ENCODE results near the gene GLYR1. TPM values are rescaled to one million over a fixed set of nuclear protein-coding genes. Genes with fewer than 3 reads are reported as not detected.

Gene GLYR1
- polyA plus RNA-seq, 1 donor from 2014 or later: 78.6 TPM

GRCh38 chr16:4891097-4891885, 44.2 kb upstream of the GLYR1 start:
- TF ChIP-seq EZH2 (IDR thresholded peaks at IDR 0.05; ENCODE audit: borderline replicate concordance, insufficient read depth, low read length, poor library complexity, severe bottlenecking) (no peak), RAD21 (conservative IDR thresholded peaks at IDR 0.05) (no peak), MXI1 (conservative IDR thresholded peaks at IDR 0.05; ENCODE audit: poor library complexity, severe bottlenecking) (no peak), SMC3 (conservative IDR thresholded peaks at IDR 0.05; ENCODE audit: poor library complexity) (no peak), TAF1 (IDR thresholded peaks at IDR 0.05; ENCODE audit: low read depth) (no peak), CTCF (IDR thresholded peaks at IDR 0.05; ENCODE audit: poor library complexity, severe bottlenecking) (no peak), POLR2AphosphoS5 (IDR thresholded peaks at IDR 0.05) (no peak), REST (IDR thresholded peaks at IDR 0.05; ENCODE audit: borderline replicate concordance) (no peak), EP300 (conservative IDR thresholded peaks at IDR 0.05; ENCODE audit: poor library complexity, severe bottlenecking) (no peak)
- H2AFZ ChIP-seq (ENCODE audit: low read depth, low read length): no peak overlapping the region
- H3K27ac ChIP-seq (ENCODE audit: low read length): no peak overlapping the region
- no peak overlapping the region for H3K4me3 ChIP-seq (ENCODE audit: low read length)
- H3F3A ChIP-seq (ENCODE audit: insufficient read depth, low read length, poor library complexity, severe bottlenecking): no peaks in the 10 kb centered on the region
- H3K9ac ChIP-seq (ENCODE audit: low read length): no peak overlapping the region
- H3K4me2 ChIP-seq (ENCODE audit: low read length): no peak overlapping the region
- no peaks in the 10 kb centered on the region for H3K9me2 ChIP-seq (ENCODE audit: insufficient read depth, low read length)
- no peaks in the 10 kb centered on the region for H3K9me3 ChIP-seq (ENCODE audit: low read length)
- H3K36me3 ChIP-seq (ENCODE audit: insufficient read depth, low read length): no peaks in the 10 kb centered on the region
- H3K27me3 ChIP-seq (ENCODE audit: insufficient read depth, low read depth, low read length): no peaks in the 10 kb centered on the region
- no peaks in the 10 kb centered on the region for H4K20me1 ChIP-seq (ENCODE audit: insufficient read depth)
- H3K79me2 ChIP-seq (replicated peaks; ENCODE audit: insufficient read depth, low read length): no peaks in the 10 kb centered on the region

GRCh38 chr16:4890686-4891085, 43.6 kb upstream of the GLYR1 start:
- no peak overlapping the region for H2AFZ ChIP-seq (ENCODE audit: low read depth, low read length)
- H3K79me2 ChIP-seq (replicated peaks; ENCODE audit: insufficient read depth, low read length): no peaks in the 10 kb centered on the region
- no peaks in the 10 kb centered on the region for H4K20me1 ChIP-seq (ENCODE audit: insufficient read depth)
- TF ChIP-seq REST (IDR thresholded peaks at IDR 0.05; ENCODE audit: borderline replicate concordance) (no peak), EP300 (conservative IDR thresholded peaks at IDR 0.05; ENCODE audit: poor library complexity, severe bottlenecking) (no peak), EZH2 (IDR thresholded peaks at IDR 0.05; ENCODE audit: borderline replicate concordance, insufficient read depth, low read length, poor library complexity, severe bottlenecking) (no peak), TAF1 (IDR thresholded peaks at IDR 0.05; ENCODE audit: low read depth) (no peak), SMC3 (conservative IDR thresholded peaks at IDR 0.05; ENCODE audit: poor library complexity) (no peak), CTCF (IDR thresholded peaks at IDR 0.05; ENCODE audit: poor library complexity, severe bottlenecking) (no peak), MXI1 (conservative IDR thresholded peaks at IDR 0.05; ENCODE audit: poor library complexity, severe bottlenecking) (no peak), RAD21 (conservative IDR thresholded peaks at IDR 0.05) (no peak), POLR2AphosphoS5 (IDR thresholded peaks at IDR 0.05) (no peak)
- no peak overlapping the region for H3K27ac ChIP-seq (ENCODE audit: low read length)
- no peaks in the 10 kb centered on the region for H3K9me2 ChIP-seq (ENCODE audit: insufficient read depth, low read length)
- no peaks in the 10 kb centered on the region for H3K9me3 ChIP-seq (ENCODE audit: low read length)
- no peak overlapping the region for H3K4me3 ChIP-seq (ENCODE audit: low read length)
- no peak overlapping the region for H3K9ac ChIP-seq (ENCODE audit: low read length)
- no peaks in the 10 kb centered on the region for H3K27me3 ChIP-seq (ENCODE audit: insufficient read depth, low read depth, low read length)
- no peak overlapping the region for H3K4me2 ChIP-seq (ENCODE audit: low read length)
- H3K36me3 ChIP-seq (ENCODE audit: insufficient read depth, low read length): no peaks in the 10 kb centered on the region
- no peaks in the 10 kb centered on the region for H3F3A ChIP-seq (ENCODE audit: insufficient read depth, low read length, poor library complexity, severe bottlenecking)

Data from neural cell (in vitro differentiated cells).